T47D (cell line): ENCODE measurements around the gene PCNX1.
"Not testable (repeated sequence)": the region's sequence is repeated elsewhere in the genome, so short reads cannot be mapped to it uniquely, and the experiment has no call there.

Experiments used
- DNase-seq, 2 experiments: peaks; one replicate each; pipeline versions ENCODE4 v3.0.0 to v3.0.0-alpha.2; 2011 to 2012; ENCODE audit warnings: low read depth in 1 of 2, low spot score in 1 of 2
- JUND ChIP-seq: IDR thresholded peaks from 2 replicates; pipeline ENCODE4 v1.6.1; 2012; ENCODE audit warnings: low read depth
- in situ Hi-C: cut with HindIII; loops from 2 replicates; pipeline ENCODE4 v1.10.0; 2016; ENCODE audit warnings: low sequenced_read_pairs, low pct_unique_long_range_greater_than_20kb

PCNX1 gene

GRCh38 chr14:71139294-71139946 is 232.2 kb downstream of the PCNX1 start:
- in situ Hi-C loops = no loop called here
- DNase-seq = no peak
- no peak for TF ChIP-seq JUND

- in situ Hi-C loops = no loop called here
- no peak for DNase-seq
- TF ChIP-seq JUND = no peak
Observed at GRCh38 chr14:71140157-71140556, 232.9 kb downstream of the PCNX1 start.

- in situ Hi-C loops = no loop called here
- no peak for TF ChIP-seq JUND
- no peak for DNase-seq
Observed at GRCh38 chr14:71141701-71142374, 234.6 kb downstream of the PCNX1 start.

GRCh38 chr14:71142375-71143038 is 235.2 kb downstream of the PCNX1 start:
- TF ChIP-seq JUND = no peak
- no peak for DNase-seq
- in situ Hi-C loops = no loop called here

- TF ChIP-seq JUND = no peak
- no peak for DNase-seq
- in situ Hi-C loops = no loop called here
Observed at GRCh38 chr14:71143381-71144290, 236.4 kb downstream of the PCNX1 start.

- in situ Hi-C loops = not testable (repeated sequence)
- peak in 1 of 2 experiments; percentile 25 for DNase-seq
Observed at GRCh38 chr14:71147335-71147734, 240.1 kb downstream of the PCNX1 start.

GRCh38 chr14:71148627-71149026 is 241.4 kb downstream of the PCNX1 start:
- DNase-seq = no peak
- no peak for TF ChIP-seq JUND
- in situ Hi-C loops = no loop called here

GRCh38 chr14:71150737-71151136 is 243.5 kb downstream of the PCNX1 start:
- TF ChIP-seq JUND = no peak
- in situ Hi-C loops = no loop called here
- DNase-seq = no peak

GRCh38 chr14:71155743-71156142 is 248.5 kb downstream of the PCNX1 start:
- DNase-seq = no peak
- in situ Hi-C loops = no loop called here
- TF ChIP-seq JUND = no peak

GRCh38 chr14:71163050-71163841 is 256.0 kb downstream of the PCNX1 start:
- in situ Hi-C loops = no loop called here
- no peak for DNase-seq
- TF ChIP-seq JUND = no peak

GRCh38 chr14:71163842-71164629 is 256.8 kb downstream of the PCNX1 start:
- no peak for DNase-seq
- in situ Hi-C loops = no loop called here
- no peak for TF ChIP-seq JUND
